SIG-M5 treated with dmso at 0.1 percent for 504 hours (cell line): Measurements from ENCODE around the gene OR8B3.
A peak's percentile ranks its signal among the peaks of the same experiment; 100 is the strongest.

Experiments
- DNase-seq: peaks from one replicate; lab custom pipeline; 2025; ENCODE audit not compliant: unreplicated experiment; lab: John Stamatoyannopoulos, UW

The OR8B3 gene

DNA sequence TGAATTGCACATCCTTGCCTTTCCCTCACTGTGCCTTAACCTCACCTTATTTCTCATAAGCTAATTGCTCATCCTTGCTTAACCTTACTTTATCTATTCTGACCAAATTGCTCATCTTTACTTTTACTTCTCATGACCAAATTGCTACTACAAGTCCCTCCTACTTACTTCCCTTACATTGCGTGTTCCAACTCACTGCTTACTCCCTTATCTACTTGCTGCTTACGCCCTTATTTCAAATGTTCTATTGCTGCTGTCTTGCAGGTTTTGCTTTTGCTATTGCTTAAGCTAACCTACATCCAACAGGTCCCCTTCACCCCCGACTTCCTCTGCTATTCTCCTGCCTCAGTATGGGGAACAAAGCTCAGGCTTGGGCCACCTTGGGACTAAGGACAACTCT lies 22.5 kb downstream of the OR8B3 start:
- no peak for DNase-seq

- DNase-seq, result peak; percentile 4
Observed at GRCh38 chr11:124359566-124359965, 39.3 kb downstream of the OR8B3 start.

- DNase-seq, result peak; percentile 71
Observed at GRCh38 chr11:124346311-124346955, 52.4 kb downstream of the OR8B3 start.
